Heart left ventricle (tissue), 16 donors: Measurements from ENCODE around the gene KCNH8. TPM values are rescaled to one million over a fixed set of nuclear protein-coding genes. Genes with fewer than 3 reads are reported as not detected.

Experiments used
- ATAC-seq, 4 donors: fragments of 200-7000 bp; cut with Tn5 transposase; one replicate each; pipeline ENCODE4 v1.9.1; 2020 to 2022; ENCODE audit warnings: moderate library complexity in 4 of 4, mild to moderate bottlenecking in 3 of 4, moderate number of reproducible peaks in 1 of 4
- DNase-seq, 5 donors: peaks; one replicate each; pipeline ENCODE4 v3.0.0-alpha.2; 2020
- H3K27ac ChIP-seq, 12 donors: fragments of 200-600 bp; sonication (generic) in 4 of 12; one replicate each; pipeline versions ENCODE4 v1.5.0 to v1.8.0; 2016 to 2022; ENCODE audit warnings: mild to moderate bottlenecking in 2 of 12
- H3K27me3 ChIP-seq, 9 donors: fragments of 200-600 bp; sonication (generic) in 2 of 9; one replicate each; pipeline versions ENCODE4 v1.5.1 to v1.8.0; 2016 to 2022; ENCODE audit warnings: mild to moderate bottlenecking in 3 of 9
- H3K36me3 ChIP-seq, 9 donors: fragments of 200-600 bp; sonication (generic) in 2 of 9; one replicate each; pipeline versions ENCODE4 v1.5.0 to v1.8.0; 2018 to 2022; ENCODE audit warnings: mild to moderate bottlenecking in 2 of 9
- H3K4me1 ChIP-seq, 12 donors: fragments of 200-600 bp; sonication (generic) in 4 of 12; one replicate each; pipeline versions ENCODE4 v1.5.0 to v1.8.0; 2016 to 2022; ENCODE audit warnings: mild to moderate bottlenecking in 3 of 12
- H3K4me3 ChIP-seq, 12 donors: fragments of 200-600 bp; sonication (generic) in 4 of 12; one replicate each; pipeline versions ENCODE4 v1.5.0 to v1.8.0; 2017 to 2022; ENCODE audit warnings: mild to moderate bottlenecking in 9 of 12, moderate library complexity in 4 of 12
- H3K9me3 ChIP-seq, 12 donors: fragments of 200-600 bp; sonication (generic) in 4 of 12; one replicate each; pipeline versions ENCODE4 v1.5.0 to v1.8.0; 2016 to 2022; ENCODE audit warnings: mild to moderate bottlenecking in 1 of 12
- POLR2A ChIP-seq, 2 donors: fragments of 450-650 bp; IDR thresholded peaks; one replicate each; pipeline ENCODE4 v1.6.1; 2017; ENCODE audit warnings: antibody characterized with exemption in 2 of 2, mild to moderate bottlenecking in 2 of 2, moderate library complexity in 2 of 2
- WGBS, 4 donors: extraction: QIAGEN DNeasy Blood & Tissue Kit in 2 of 4; methylation state at CpG; one replicate each; pipeline versions ENCODE4 v1.1.5 to v1.1.7; 2013 to 2018; 5-methylcytosine and 5-hydroxymethylcytosine counted together
- intact Hi-C, 10 donors: fragments of 100-400 bp; cut with DNase I; formaldehyde crosslinking; loops; one replicate each; pipeline versions ENCODE4 v1.11.1 to v1.14.2; 2022
- polyA plus RNA-seq, 2 donors: library from polyadenylated mRNA; stranded (reverse); fragments of 200-250 nt; gene quantifications; one replicate each; pipeline ENCODE4 v1.2.3, GENCODE V29; 2013
- total RNA-seq, 9 donors: library from RNA; depleted of rRNA in 2 of 9; stranded (reverse); fragments of >200 nt in 2 of 9; fragmentation: NEBNext Ultra II Directional in 3 of 9; extraction: Animal tissue kit (Norgen Biotek cat#: 25700) in 3 of 9; gene quantifications; one replicate each; pipeline versions ENCODE4 v1.1.0 to v1.2.4, GENCODE V29; 2016 to 2023
- TF ChIP-seq, protein P1 (sequence below), 12 donors: fragments of 200-600 bp; sonication (generic) in 4 of 12; IDR thresholded peaks; one replicate each; pipeline versions ENCODE4 v1.5.0 to v1.8.0; 2018 to 2022; ENCODE audit warnings: antibody characterized with exemption in 12 of 12, mild to moderate bottlenecking in 5 of 12
- donor health status: ischemic (EF 13 %, LVEDD 7.1; RV severe dilation, severe dysfunction).
- donor health status: healthy with polysubstance abuse.
- donor health status: DM: no; HTN: yes; CAD: no.
- donor health status: DM: no; HTN: no; CAD: no.
- donor health status: ischemic (EF 25% LVEDD 6.9; RV normal size, moderate dysfunction).
- donor health status: ischemic (EF 25% LVEDD 5.7; RV mildly dilated, moderate dysfunction).
- donor health status: healthy.
- donor health status: DM: yes; HTN: yes; CAD: no.
- donor health status: ischemic (EF 35%, LVEDD 5.7; RV mildly dilated, moderate dysfunction).
- donor health status: nonischemic (EF 11% LVEDD 7.7; RV severe dilation, severe dysfunction).
- donor health status: DM: yes; HTN: yes; CAD: no.
- donor health status: PGD.
- donor health status: ischemic (EF 29% LVEDD 5.4; RV normal size, mild dysfunction).
- donor health status: nonischemic (EF 23%, LVEDD 6.1; RV moderate dilation, normal function).

Gene KCNH8
- total and polyA plus RNA-seq, 11 donors = 0.04 to 0.20 (median 0.07) TPM; not detected in 7

- no peak for ATAC-seq
- Histone ChIP-seq H3K9me3 (no peaks in the 10 kb centered on the region), H3K36me3 (no peaks in the 10 kb centered on the region), H3K4me1 (no peaks in the 10 kb centered on the region), H3K27me3 (no peaks in the 10 kb centered on the region), H3K4me3 (no peak overlapping the region), H3K27ac (no peak overlapping the region)
- intact Hi-C loops = loop anchor here in 1 of 10 donors (10.0 kb wide), 1 partner anchor 145 kb away; no protein-coding TSS in a partner anchor
- DNase-seq = no peak
- no peak for TF ChIP-seq POLR2A (IDR thresholded peaks at IDR 0.05)
- TF ChIP-seq, protein P1, sequence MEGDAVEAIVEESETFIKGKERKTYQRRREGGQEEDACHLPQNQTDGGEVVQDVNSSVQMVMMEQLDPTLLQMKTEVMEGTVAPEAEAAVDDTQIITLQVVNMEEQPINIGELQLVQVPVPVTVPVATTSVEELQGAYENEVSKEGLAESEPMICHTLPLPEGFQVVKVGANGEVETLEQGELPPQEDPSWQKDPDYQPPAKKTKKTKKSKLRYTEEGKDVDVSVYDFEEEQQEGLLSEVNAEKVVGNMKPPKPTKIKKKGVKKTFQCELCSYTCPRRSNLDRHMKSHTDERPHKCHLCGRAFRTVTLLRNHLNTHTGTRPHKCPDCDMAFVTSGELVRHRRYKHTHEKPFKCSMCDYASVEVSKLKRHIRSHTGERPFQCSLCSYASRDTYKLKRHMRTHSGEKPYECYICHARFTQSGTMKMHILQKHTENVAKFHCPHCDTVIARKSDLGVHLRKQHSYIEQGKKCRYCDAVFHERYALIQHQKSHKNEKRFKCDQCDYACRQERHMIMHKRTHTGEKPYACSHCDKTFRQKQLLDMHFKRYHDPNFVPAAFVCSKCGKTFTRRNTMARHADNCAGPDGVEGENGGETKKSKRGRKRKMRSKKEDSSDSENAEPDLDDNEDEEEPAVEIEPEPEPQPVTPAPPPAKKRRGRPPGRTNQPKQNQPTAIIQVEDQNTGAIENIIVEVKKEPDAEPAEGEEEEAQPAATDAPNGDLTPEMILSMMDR (IDR thresholded peaks at IDR 0.05) = no peak
- 85 to 91% (median 90%) methylated on average over 9 to 13 of the region's 13 CpGs for WGBS, 4 donors
These were observed 341.6 kb downstream of the KCNH8 start for GRCh38 chr3:19489936-19490335.

GRCh38 chr3:19506171-19506570 lies 357.9 kb downstream of the KCNH8 start:
- H3K27me3 ChIP-seq = no peaks in the 10 kb centered on the region
- ATAC-seq = no peak
- no peaks in the 10 kb centered on the region for H3K9me3 ChIP-seq
- no peak overlapping the region for H3K27ac ChIP-seq
- no peaks in the 10 kb centered on the region for H3K4me1 ChIP-seq
- WGBS, 4 donors = 80 to 94% (median 90%) methylated on average over 1 of the region's 1 CpG
- no peak for TF ChIP-seq POLR2A (IDR thresholded peaks at IDR 0.05)
- TF ChIP-seq, protein P1 (IDR thresholded peaks at IDR 0.05) = no peak
- no peaks in the 10 kb centered on the region for H3K36me3 ChIP-seq
- intact Hi-C loops = no loop called here
- no peak overlapping the region for H3K4me3 ChIP-seq
- DNase-seq = no peak

GRCh38 chr3:19522305-19522704 lies 374.0 kb downstream of the KCNH8 start:
- no peak overlapping the region for H3K4me3 ChIP-seq
- intact Hi-C loops = no loop called here
- WGBS, 4 donors = 81 to 86% (median 85%) methylated on average over 1 of the region's 1 CpG
- ATAC-seq (no peak), DNase-seq (no peak)
- TF ChIP-seq, protein P1 (IDR thresholded peaks at IDR 0.05) = no peak
- no peak for TF ChIP-seq POLR2A (IDR thresholded peaks at IDR 0.05)
- H3K27ac ChIP-seq = no peak overlapping the region
- H3K27me3 ChIP-seq = no peaks in the 10 kb centered on the region
- no peaks in the 10 kb centered on the region for H3K4me1 ChIP-seq
- H3K9me3 ChIP-seq = no peaks in the 10 kb centered on the region
- H3K36me3 ChIP-seq = no peaks in the 10 kb centered on the region

- no peak for DNase-seq
- Histone ChIP-seq H3K27me3 (no peaks in the 10 kb centered on the region), H3K4me3 (no peak overlapping the region), H3K27ac (no peak overlapping the region), H3K4me1 (no peaks in the 10 kb centered on the region), H3K9me3 (no peaks in the 10 kb centered on the region), H3K36me3 (no peaks in the 10 kb centered on the region)
- no peak for ATAC-seq
- WGBS, 4 donors = 64 to 70% (median 67%) methylated on average over 3 of the region's 3 CpGs
- intact Hi-C loops = no loop called here
- TF ChIP-seq POLR2A (IDR thresholded peaks at IDR 0.05) = no peak
- TF ChIP-seq, protein P1 (IDR thresholded peaks at IDR 0.05) = no peak
These were observed 377.8 kb downstream of the KCNH8 start for GRCh38 chr3:19526071-19526470.
